Breast epithelium (tissue), 3 donors: Measurements from ENCODE around the gene MTHFD2L.

Source experiments
- CTCF ChIP-seq, 3 donors: fragments of 450-650 bp; IDR thresholded peaks; one replicate each; pipeline ENCODE4 v1.5.1; 2016 to 2017; ENCODE audit warnings: antibody characterized with exemption in 3 of 3, mild to moderate bottlenecking in 3 of 3, moderate library complexity in 3 of 3
- POLR2A ChIP-seq: fragments of 450-650 bp; IDR thresholded peaks from one replicate; pipeline ENCODE4 v1.6.1; 2016; ENCODE audit warnings: antibody characterized with exemption, mild to moderate bottlenecking, moderate library complexity

- TF ChIP-seq CTCF (IDR thresholded peaks at IDR 0.05) (no peak), POLR2A (no peak)
Measured at GRCh38 chr4:74315376-74315775, 157.5 kb downstream of the MTHFD2L start.
